Left forelimb (tissue), 1 donor: Measurements from ENCODE around the gene AP1M1.
A peak's percentile ranks its signal among the peaks of the same experiment; 100 is the strongest.

Experiments
- DNase-seq: peaks from one replicate; pipeline ENCODE4 v3.0.0-alpha.2; 2018; ENCODE audit warnings: low spot score

The AP1M1 gene

DNA sequence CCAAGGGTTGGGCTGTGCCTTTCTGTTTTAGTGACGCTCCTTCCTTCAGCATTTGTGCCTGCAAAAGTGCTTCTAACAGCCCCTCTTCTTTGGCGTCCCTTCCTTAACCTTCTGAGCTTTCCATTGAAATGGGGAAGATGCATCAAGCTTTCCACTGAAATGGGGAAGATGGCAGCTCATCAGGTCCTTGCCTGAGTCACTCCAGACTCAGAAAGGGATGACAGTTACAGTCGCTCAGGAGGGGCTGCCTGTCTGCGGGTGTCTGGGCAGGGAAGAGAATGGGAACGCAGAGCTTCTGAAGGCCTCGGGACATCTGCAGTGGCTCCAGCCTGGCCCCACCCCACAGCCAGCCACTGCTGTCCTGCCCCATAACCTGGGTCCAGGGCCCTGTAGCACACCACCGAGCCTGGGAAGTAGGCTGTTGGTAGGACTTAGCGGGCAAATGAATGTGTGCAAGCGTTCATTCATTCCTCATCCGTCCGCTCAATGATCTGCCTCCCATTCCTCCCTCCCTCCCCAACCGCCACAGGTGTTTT is 9.8 kb downstream of the AP1M1 start:
- DNase-seq, result no peak

DNA sequence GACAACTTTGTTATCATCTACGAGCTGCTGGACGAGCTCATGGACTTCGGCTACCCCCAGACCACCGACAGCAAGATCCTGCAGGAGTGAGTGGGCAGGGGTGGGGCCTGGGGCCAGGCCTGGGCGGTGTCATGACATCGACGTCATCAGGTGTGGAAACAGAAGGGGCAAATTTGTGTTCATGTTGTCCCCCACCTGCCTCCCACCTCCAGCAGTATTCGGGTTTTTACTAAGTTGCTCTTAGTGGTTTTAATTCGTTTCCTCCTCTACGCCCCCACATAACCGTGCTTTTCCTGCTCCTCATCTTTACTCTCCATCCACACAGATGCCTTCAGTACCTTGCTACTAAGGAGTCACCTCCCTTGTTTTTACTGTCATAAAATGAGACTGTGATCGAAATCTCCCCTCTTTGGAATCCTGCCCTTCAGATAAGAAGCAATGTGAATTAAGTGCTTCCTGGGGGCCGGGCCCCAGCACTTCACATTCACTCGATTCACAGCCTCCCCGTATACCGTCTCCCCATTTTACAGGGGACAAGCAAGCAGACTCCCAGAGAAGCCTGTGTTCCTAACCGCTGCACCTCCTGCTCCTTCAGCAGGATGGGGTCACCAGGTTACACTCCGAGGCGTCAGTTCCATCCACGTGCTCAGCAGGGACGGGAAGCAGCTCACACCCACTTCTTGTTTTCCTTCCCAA is 10.5 kb downstream of the AP1M1 start:
- DNase-seq, result peak; percentile 48

GRCh38 chr19:16208847-16209665 is 11.3 kb downstream of the AP1M1 start:
- peak; percentile 50 for DNase-seq

GRCh38 chr19:16210168-16210567 is 12.5 kb downstream of the AP1M1 start:
- peak; percentile 5 for DNase-seq

- no peak for DNase-seq
These were observed 15.4 kb downstream of the AP1M1 start for GRCh38 chr19:16213076-16213475.

GRCh38 chr19:16216744-16217670 is 19.3 kb downstream of the AP1M1 start:
- no peak for DNase-seq

- no peak for DNase-seq
These were observed 20.2 kb downstream of the AP1M1 start for GRCh38 chr19:16217716-16218451.

DNA sequence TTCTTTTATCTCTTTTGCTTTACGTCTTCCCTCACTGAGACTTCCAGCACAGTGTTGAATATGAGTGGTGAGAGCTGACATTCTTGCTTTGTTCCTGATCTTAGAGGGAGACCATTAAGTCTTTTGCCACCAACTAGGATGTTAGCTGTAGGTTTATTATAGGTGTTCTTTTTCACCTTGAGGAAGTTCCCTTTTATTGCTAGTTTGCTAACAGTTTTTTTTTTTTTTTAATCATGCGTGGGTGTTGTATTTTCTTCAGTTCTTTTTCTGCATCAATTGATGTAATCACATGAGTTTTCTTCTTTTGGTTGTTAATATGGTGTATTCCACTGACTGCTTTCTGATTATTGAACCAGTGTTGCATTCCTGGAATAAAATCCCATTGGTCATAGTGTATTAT is 21.1 kb downstream of the AP1M1 start:
- DNase-seq, result no peak

DNA sequence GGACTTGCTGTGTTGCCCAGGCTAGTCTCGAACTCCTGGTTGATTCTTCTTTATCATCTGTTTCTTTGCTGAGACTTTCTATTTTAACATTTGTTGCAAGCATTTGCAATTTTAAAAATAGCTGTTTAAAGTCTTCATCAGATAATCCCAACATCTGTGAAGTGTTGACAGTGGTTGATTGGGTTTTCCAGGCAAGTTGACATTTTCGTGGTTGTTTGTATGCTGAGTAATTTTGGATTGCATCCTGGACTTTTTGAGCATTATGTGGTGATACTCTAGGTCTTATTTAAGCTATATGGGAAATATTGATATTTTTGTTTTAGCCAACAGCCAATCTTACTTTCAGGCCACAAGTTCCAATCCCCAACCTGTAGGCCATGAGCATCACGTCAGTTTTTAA is 25.1 kb downstream of the AP1M1 start:
- no peak for DNase-seq

DNA sequence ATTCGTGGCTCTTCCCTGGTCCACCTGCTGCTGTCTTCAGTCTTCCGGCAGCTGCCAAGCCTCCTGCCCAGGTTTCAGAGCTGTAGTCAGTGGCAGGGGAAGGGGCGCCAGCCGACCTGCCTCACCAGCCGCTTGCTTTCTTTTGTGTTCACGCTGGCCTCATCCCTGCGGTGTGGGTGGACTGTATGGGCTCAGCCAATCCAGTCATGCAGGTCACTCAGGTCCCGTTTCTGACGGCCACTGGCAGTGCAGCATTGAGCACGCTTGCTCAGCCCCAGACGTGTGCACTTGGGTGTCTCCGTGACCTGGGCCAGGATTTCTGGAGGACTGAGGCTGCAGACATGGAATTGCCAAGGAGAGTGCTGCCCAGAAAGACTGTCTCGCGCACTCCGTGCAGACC is 26.0 kb downstream of the AP1M1 start:
- DNase-seq, result no peak

DNA sequence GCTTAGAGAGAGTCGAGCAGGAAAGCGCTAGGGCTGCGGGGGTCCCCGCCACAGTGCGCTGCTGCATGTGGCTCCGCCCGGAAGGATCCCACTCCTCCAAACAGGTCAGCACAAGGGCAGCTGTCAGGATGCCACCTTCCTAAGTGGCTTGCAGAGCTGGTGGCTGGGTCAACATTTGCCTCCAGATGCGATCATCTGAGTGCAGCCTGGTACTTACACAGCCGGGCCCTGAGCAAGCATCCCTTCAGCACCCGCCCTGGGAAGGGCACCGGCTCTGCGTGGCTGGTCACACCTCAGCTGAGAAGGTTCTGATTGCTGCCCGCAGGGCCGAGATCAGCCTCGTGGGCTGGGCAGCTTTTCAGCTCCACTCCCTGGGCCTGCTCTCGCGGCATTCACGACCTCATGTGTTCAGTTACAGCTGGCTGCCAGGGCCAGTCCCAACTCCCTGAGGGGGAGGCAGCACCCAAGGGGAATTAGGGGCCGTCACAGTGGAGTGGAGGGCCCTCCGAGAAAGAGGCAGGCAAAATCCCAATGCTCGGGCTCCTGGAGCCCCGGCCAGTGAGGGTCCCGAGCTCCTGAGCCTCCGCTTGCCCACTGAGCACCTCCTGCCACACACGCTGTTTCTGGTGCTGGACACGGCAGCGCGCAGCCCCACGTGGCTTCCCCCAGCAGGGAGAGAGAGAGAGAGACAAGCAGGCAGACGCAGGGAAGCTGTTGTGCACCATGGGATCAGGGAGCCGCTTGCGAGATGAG is 26.8 kb downstream of the AP1M1 start:
- no peak for DNase-seq

DNA sequence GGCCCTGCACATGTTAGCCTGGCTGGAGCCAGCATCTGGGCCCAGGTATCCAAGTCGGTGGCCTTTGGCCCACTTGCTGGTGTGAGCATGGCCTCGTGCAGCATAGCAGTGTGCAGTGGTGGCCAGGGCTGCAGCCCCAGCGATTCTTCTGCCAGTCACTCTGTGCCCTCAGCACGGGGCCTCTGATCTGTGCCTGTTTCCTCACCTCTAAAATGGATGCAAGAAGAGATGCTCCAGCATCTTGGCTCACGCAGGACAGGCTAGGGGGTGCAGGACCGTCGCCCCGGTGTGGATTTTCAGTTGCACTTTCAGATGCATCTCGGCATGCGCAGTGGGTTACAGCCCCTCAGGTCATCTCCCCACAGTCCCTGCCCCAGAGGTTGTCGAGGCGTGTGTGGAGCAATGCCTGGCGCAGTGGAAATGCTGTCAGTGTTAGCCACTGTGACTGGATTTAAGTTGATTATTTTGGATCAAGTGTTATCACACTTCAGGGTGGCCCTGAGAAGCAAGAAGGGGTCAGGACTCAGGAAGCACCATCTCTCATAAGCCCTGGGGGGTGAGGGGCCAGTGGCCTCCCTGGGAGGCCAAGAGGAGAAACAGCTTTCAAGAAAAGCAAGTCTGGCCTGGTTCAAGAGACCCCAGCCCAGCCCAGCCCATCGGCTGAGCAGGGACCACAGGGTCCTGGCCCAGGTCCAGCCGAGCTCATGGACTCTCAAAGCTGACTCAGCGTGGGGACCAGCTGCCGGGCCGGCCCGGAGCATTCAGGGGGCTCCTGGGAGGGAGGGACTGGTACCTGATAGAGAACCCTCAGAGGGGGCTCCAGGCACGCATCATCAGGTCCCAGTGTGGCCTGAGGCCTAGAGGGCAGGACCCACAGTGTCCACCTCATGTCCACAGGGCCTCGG is 27.8 kb downstream of the AP1M1 start:
- DNase-seq, result no peak

DNA sequence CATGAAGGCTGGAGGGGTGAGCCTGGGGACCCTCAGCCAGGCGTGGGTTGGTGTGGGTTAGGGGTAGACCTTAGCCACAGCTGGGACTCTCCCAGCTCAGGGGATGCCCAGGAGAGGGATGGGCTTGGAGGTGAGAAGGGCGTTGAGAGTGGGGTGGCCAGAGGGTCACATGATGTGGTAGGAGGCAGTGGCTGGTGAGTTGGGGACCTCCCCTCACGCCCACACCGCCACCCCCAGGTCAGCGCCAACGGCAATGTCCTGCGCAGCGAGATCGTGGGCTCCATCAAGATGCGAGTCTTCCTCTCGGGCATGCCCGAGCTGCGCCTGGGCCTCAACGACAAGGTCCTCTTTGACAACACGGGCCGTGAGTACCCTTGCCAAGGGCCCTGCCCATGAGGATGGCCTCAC is 28.5 kb downstream of the AP1M1 start:
- DNase-seq, result no peak

DNA sequence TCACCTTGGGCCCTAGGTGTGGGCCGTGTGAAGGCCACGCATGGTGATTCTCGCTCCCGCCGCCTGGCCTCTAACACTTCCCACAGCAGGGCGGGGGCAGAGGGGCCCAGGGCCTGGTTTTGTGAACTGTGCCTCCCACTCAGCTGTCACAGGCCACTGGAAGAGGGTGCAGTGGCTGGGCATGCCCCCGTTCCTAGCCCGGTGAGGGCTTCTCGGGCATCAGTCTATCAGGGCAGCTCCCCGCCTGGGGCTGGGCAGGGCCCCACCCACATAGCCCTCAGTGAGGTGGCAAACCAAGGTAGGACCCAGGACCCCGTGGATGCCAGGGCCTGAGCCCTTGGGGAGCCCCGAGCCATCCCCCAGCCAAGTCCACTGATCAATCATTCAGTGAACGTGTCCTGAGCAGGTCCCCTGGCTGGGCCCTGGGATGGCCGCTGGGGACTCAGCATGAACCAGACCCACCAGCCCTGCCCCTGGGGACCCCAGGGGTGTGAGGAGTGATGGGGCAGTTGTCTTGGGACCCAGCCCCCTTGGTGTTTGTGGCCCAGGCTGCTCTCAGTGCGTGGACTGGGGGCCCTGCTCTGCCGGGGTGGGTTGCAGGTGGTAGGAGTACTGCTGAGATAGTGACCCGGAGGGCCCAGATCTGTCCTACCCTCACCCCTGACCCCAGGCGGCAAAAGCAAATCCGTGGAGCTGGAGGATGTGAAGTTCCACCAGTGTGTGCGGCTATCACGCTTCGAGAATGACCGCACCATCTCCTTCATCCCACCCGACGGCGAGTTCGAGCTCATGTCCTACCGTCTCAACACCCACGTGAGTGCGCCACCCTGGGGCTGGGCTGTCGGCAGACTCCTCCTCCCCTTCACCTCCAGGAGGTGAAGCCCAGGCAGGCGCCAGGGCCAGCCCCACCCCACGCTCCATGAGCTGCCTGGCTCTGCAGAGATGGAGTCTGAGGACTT is 29.4 kb downstream of the AP1M1 start:
- no peak for DNase-seq

GRCh38 chr19:16227837-16228636 is 30.3 kb downstream of the AP1M1 start:
- DNase-seq, result no peak

- no peak for DNase-seq
These were observed 31.1 kb downstream of the AP1M1 start for GRCh38 chr19:16228637-16229321.

DNA sequence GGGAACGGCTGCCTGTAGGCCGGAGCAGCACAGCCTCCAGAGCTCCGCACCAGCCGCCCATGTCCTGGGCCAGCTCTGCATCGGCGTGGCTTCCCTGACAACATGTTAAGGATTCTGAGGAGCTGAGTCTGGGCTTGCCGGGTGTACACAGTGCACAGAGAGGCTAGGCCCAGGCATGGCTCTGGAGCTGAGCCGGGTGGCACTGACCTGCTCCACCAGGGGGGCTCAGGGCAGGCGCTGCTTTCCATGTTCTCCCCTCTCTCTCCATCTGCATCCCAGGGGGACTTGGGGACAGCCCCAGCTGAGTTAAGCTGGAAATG is 31.6 kb downstream of the AP1M1 start:
- no peak for DNase-seq
